ENCODE results near the gene GRID2. TPM values are rescaled to one million over a fixed set of nuclear protein-coding genes. Genes with fewer than 3 reads are reported as not detected.

GRID2 gene
- total and polyA plus RNA-seq, 5 experiments from 2014 or later: not detected

GRCh38 chr4:92521941-92522340 is 218.2 kb downstream of the GRID2 start:
- H3K4me3 Mint-ChIP-seq: no peak overlapping the region
- ATAC-seq (no peak), DNase-seq (no peak)
- POLR2A ChIA-PET: no interaction called here
- no peaks in the 10 kb centered on the region for H3K4me1 Mint-ChIP-seq
- no peaks in the 10 kb centered on the region for H3K36me3 Mint-ChIP-seq
- no peak overlapping the region for H3K27ac Mint-ChIP-seq
- H3K27me3 Mint-ChIP-seq: no peaks in the 10 kb centered on the region
- H3K9me3 Mint-ChIP-seq: peaks cover 0 to 11% (median 0%) of the 10 kb centered on the region in 9 donors

GRCh38 chr4:92522356-92522755 is 218.6 kb downstream of the GRID2 start:
- peaks cover 0 to 11% (median 2%) of the 10 kb centered on the region in 9 donors for H3K9me3 Mint-ChIP-seq
- no peaks in the 10 kb centered on the region for H3K36me3 Mint-ChIP-seq
- no peak overlapping the region for H3K4me3 Mint-ChIP-seq
- H3K27ac Mint-ChIP-seq: no peak overlapping the region
- no peaks in the 10 kb centered on the region for H3K4me1 Mint-ChIP-seq
- no peak for ATAC-seq
- POLR2A ChIA-PET: no interaction called here
- H3K27me3 Mint-ChIP-seq: no peaks in the 10 kb centered on the region
- no peak for DNase-seq

- POLR2A ChIA-PET: no interaction called here
- Mint-ChIP-seq H3K36me3 (no peaks in the 10 kb centered on the region), H3K27ac (no peak overlapping the region), H3K9me3 (peaks cover 0 to 8% (median 0%) of the 10 kb centered on the region in 9 donors), H3K4me3 (no peak overlapping the region), H3K27me3 (no peaks in the 10 kb centered on the region), H3K4me1 (no peaks in the 10 kb centered on the region)
- DNase-seq: no peak
- ATAC-seq: no peak
These were observed 220.4 kb downstream of the GRID2 start for GRCh38 chr4:92524131-92524530.

- no peak for ATAC-seq
- Mint-ChIP-seq H3K4me3 (no peak overlapping the region), H3K27me3 (no peaks in the 10 kb centered on the region), H3K9me3 (peaks cover 0 to 27% (median 7%) of the 10 kb centered on the region in 9 donors), H3K27ac (no peak overlapping the region), H3K36me3 (no peaks in the 10 kb centered on the region), H3K4me1 (no peaks in the 10 kb centered on the region)
- POLR2A ChIA-PET: no interaction called here
- no peak for DNase-seq
These were observed 224.8 kb downstream of the GRID2 start for GRCh38 chr4:92528541-92528940.

GRCh38 chr4:92529510-92529909 is 225.7 kb downstream of the GRID2 start:
- no peaks in the 10 kb centered on the region for H3K27me3 Mint-ChIP-seq
- DNase-seq: no peak
- H3K27ac Mint-ChIP-seq: no peak overlapping the region
- H3K9me3 Mint-ChIP-seq: peaks cover 0 to 27% (median 7%) of the 10 kb centered on the region in 9 donors
- POLR2A ChIA-PET: no interaction called here
- no peak overlapping the region for H3K4me3 Mint-ChIP-seq
- H3K36me3 Mint-ChIP-seq: no peaks in the 10 kb centered on the region
- ATAC-seq: no peak
- no peaks in the 10 kb centered on the region for H3K4me1 Mint-ChIP-seq

GRCh38 chr4:92535599-92535998 is 231.8 kb downstream of the GRID2 start:
- Mint-ChIP-seq H3K9me3 (peaks cover 0 to 10% (median 3%) of the 10 kb centered on the region in 9 donors), H3K36me3 (no peaks in the 10 kb centered on the region), H3K4me1 (no peaks in the 10 kb centered on the region), H3K27me3 (no peaks in the 10 kb centered on the region), H3K4me3 (no peak overlapping the region), H3K27ac (no peak overlapping the region)
- POLR2A ChIA-PET: no interaction called here
- DNase-seq (no peak), ATAC-seq (no peak)

GRCh38 chr4:92551616-92552015 is 247.8 kb downstream of the GRID2 start:
- no peaks in the 10 kb centered on the region for H3K36me3 Mint-ChIP-seq
- ATAC-seq (no peak), DNase-seq (no peak)
- peaks cover 0 to 13% (median 6%) of the 10 kb centered on the region in 9 donors for H3K9me3 Mint-ChIP-seq
- POLR2A ChIA-PET: no interaction called here
- no peaks in the 10 kb centered on the region for H3K27me3 Mint-ChIP-seq
- no peak overlapping the region for H3K4me3 Mint-ChIP-seq
- H3K4me1 Mint-ChIP-seq: no peaks in the 10 kb centered on the region
- H3K27ac Mint-ChIP-seq: no peak overlapping the region

- H3K4me1 Mint-ChIP-seq: no peaks in the 10 kb centered on the region
- DNase-seq: no peak
These were observed 262.5 kb downstream of the GRID2 start for GRCh38 chr4:92566269-92566668.

GRCh38 chr4:92580816-92581215 is 277.1 kb downstream of the GRID2 start:
- Mint-ChIP-seq H3K36me3 (no peaks in the 10 kb centered on the region), H3K4me3 (no peak overlapping the region), H3K9me3 (peaks cover 0 to 12% (median 6%) of the 10 kb centered on the region in 9 donors), H3K4me1 (peaks cover 0 to 1% (median 0%) of the 10 kb centered on the region in 4 donors), H3K27me3 (no peaks in the 10 kb centered on the region), H3K27ac (no peak overlapping the region)
- ATAC-seq (no peak), DNase-seq (no peak)
- POLR2A ChIA-PET: no interaction called here

More at GRCh38 chr4:92566269-92566668, 262.5 kb downstream of the GRID2 start:
- ATAC-seq: no peak
- peaks cover 3 to 39% (median 13%) of the 10 kb centered on the region in 9 donors for H3K9me3 Mint-ChIP-seq
- H3K27ac Mint-ChIP-seq: no peak overlapping the region
- H3K27me3 Mint-ChIP-seq: no peaks in the 10 kb centered on the region
- no peaks in the 10 kb centered on the region for H3K36me3 Mint-ChIP-seq
- no peak overlapping the region for H3K4me3 Mint-ChIP-seq
- POLR2A ChIA-PET: no interaction called here

GRCh38 chr4:92599044-92599443 is 295.3 kb downstream of the GRID2 start:
- Mint-ChIP-seq H3K36me3 (no peaks in the 10 kb centered on the region), H3K27ac (no peak overlapping the region), H3K4me3 (no peak overlapping the region), H3K4me1 (no peaks in the 10 kb centered on the region), H3K27me3 (no peaks in the 10 kb centered on the region), H3K9me3 (peaks cover 0 to 16% (median 11%) of the 10 kb centered on the region in 9 donors)
- POLR2A ChIA-PET: no interaction called here
- DNase-seq (no peak), ATAC-seq (no peak)

- no peak overlapping the region for H3K4me3 Mint-ChIP-seq
- H3K36me3 Mint-ChIP-seq: no peaks in the 10 kb centered on the region
- H3K4me1 Mint-ChIP-seq: no peaks in the 10 kb centered on the region
- peaks cover under 1 to 25% (median 11%) of the 10 kb centered on the region in 9 donors for H3K9me3 Mint-ChIP-seq
- H3K27me3 Mint-ChIP-seq: no peaks in the 10 kb centered on the region
- POLR2A ChIA-PET: no interaction called here
- ATAC-seq: no peak
- no peak for DNase-seq
- no peak overlapping the region for H3K27ac Mint-ChIP-seq
These were observed 296.9 kb downstream of the GRID2 start for GRCh38 chr4:92600638-92601037.

- H3K9me3 Mint-ChIP-seq: peaks cover 3 to 31% (median 11%) of the 10 kb centered on the region in 9 donors
- H3K36me3 Mint-ChIP-seq: no peaks in the 10 kb centered on the region
- H3K4me3 Mint-ChIP-seq: no peak overlapping the region
- no peak for DNase-seq
- H3K27me3 Mint-ChIP-seq: no peaks in the 10 kb centered on the region
- H3K4me1 Mint-ChIP-seq: no peaks in the 10 kb centered on the region
- no peak for ATAC-seq
- H3K27ac Mint-ChIP-seq: no peak overlapping the region
- POLR2A ChIA-PET: no interaction called here
These were observed 302.5 kb downstream of the GRID2 start for GRCh38 chr4:92606227-92606626.

- Mint-ChIP-seq H3K27me3 (no peaks in the 10 kb centered on the region), H3K4me3 (no peak overlapping the region), H3K4me1 (no peaks in the 10 kb centered on the region), H3K9me3 (peaks cover 0 to 14% (median 6%) of the 10 kb centered on the region in 9 donors), H3K27ac (no peak overlapping the region), H3K36me3 (no peaks in the 10 kb centered on the region)
- POLR2A ChIA-PET: no interaction called here
- DNase-seq (no peak), ATAC-seq (no peak)
These were observed 311.3 kb downstream of the GRID2 start for GRCh38 chr4:92615049-92615448.

GRCh38 chr4:92618968-92619367 is 315.2 kb downstream of the GRID2 start:
- no peaks in the 10 kb centered on the region for H3K4me1 Mint-ChIP-seq
- ATAC-seq (no peak), DNase-seq (no peak)
- no peaks in the 10 kb centered on the region for H3K27me3 Mint-ChIP-seq
- H3K9me3 Mint-ChIP-seq: peaks cover 0 to 12% (median 5%) of the 10 kb centered on the region in 9 donors
- no peak overlapping the region for H3K27ac Mint-ChIP-seq
- no peaks in the 10 kb centered on the region for H3K36me3 Mint-ChIP-seq
- POLR2A ChIA-PET: no interaction called here
- no peak overlapping the region for H3K4me3 Mint-ChIP-seq

All from naive thymus-derived CD8-positive, alpha-beta T cell (primary cell).